ENCODE data around the gene NDUFV1.

DNA sequence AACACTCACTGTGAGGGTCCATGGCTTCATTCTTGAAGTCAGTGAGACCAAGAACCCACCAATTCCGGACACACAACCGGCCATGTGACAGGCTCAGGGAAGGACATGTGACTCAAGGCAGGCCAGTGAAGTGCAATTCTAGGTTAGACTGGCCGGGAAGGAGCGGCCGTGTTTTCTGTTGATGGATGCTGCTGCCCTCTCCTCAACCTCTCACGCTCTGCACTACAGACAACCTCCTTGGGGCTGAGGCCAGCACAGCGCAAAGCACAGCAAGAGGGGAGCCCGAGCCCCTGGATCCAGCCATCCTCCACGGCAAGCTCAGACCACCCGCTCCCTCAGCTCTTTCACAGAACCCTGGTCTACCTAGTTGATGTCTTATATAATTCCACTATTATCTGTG lies 20.2 kb downstream of the NDUFV1 start:
- TF ChIP-seq, protein P1, sequence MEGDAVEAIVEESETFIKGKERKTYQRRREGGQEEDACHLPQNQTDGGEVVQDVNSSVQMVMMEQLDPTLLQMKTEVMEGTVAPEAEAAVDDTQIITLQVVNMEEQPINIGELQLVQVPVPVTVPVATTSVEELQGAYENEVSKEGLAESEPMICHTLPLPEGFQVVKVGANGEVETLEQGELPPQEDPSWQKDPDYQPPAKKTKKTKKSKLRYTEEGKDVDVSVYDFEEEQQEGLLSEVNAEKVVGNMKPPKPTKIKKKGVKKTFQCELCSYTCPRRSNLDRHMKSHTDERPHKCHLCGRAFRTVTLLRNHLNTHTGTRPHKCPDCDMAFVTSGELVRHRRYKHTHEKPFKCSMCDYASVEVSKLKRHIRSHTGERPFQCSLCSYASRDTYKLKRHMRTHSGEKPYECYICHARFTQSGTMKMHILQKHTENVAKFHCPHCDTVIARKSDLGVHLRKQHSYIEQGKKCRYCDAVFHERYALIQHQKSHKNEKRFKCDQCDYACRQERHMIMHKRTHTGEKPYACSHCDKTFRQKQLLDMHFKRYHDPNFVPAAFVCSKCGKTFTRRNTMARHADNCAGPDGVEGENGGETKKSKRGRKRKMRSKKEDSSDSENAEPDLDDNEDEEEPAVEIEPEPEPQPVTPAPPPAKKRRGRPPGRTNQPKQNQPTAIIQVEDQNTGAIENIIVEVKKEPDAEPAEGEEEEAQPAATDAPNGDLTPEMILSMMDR (conservative IDR thresholded peaks at IDR 0.05; ENCODE audit: low read depth, low read length): no peak
- no peak for TF ChIP-seq EZH2 (IDR thresholded peaks at IDR 0.05; ENCODE audit: borderline replicate concordance, low read depth, low read length, poor library complexity, severe bottlenecking)

Data from A673 (cell line).